GM21737 (cell line): Measurements from ENCODE around the gene NFIL3.

Source experiments
- ATAC-seq: cut with Tn5 transposase; IDR thresholded peaks from one replicate; pipeline ENCODE4 v1.9.1; 2021; ENCODE audit warnings: mild to moderate bottlenecking, moderate library complexity; ENCODE audit not compliant: unreplicated experiment

The NFIL3 gene

GRCh38 chr9:91361291-91362050, 62.2 kb downstream of the NFIL3 start, which contains the start of gene AUH:
Gene AUH, minus strand, starts transcription at chr9:91361918. Its CDS starts 29 bp downstream, at chr9:91361889.
- peak; percentile 84 for ATAC-seq

DNA sequence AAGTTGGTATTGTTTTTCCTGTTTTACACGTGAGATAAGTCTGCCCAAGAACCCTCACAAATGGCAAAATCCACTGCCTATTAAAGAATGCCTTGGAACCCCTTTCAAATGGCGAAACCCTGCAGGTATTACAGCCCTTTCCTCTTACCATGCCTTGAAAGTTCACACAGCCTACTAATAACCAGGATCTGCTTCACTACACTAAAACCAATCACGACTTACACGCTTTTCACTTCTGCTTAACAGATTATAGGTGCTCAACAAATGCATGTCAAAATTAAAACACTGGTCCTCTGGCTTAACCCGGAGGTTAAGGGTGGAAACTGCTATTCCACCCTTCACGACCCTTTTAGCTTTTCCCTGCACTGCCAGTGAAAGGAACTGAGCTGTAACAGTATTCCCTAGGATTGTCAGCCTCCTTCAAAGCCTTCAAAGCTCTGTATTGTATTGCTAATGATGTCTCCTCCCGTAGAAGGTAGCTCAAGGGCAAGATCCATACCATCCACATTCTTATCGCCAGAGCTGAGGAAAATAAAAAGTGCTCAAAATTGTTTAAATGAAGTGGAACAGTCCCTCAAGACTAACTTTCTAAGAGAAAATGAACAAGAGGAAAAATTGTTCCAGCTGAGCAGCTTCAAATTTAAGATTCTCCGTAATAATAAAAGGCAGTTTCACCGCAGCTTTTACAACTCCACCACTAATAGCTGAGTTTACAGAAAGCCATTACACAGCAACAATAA, 62.9 kb downstream of the NFIL3 start:
- no peak for ATAC-seq

GRCh38 chr9:91359734-91360470, 63.7 kb downstream of the NFIL3 start:
- ATAC-seq: no peak

DNA sequence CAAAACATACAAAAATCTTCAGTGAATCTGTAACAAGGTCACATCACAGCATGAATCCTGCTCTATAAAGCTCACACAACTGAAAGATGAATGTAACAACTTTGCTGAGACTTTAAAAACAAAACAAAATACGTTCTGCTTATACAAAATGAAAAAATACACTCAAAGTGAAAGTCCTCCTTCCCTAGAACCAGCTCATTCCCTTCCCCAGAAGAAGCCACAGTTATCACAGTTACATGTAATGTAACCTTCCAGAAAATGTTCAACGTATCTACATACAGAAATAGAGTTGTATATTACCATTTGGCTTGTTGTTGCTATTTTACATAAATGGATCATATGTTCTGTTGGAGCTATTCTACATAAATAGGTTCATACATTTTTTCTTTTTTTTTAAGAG, 64.5 kb downstream of the NFIL3 start:
- no peak for ATAC-seq
